22Rv1 (cell line): Measurements from ENCODE around the gene ZBTB42.

Experiments
- ZFX ChIP-seq: fragments of 450-650 bp; IDR thresholded peaks from 2 replicates; pipeline ENCODE4 v1.6.1; 2017; ENCODE audit warnings: antibody characterized with exemption, borderline replicate concordance
- TF ChIP-seq, protein P1 (sequence below): fragments of 450-650 bp; IDR thresholded peaks from 2 replicates; pipeline ENCODE4 v1.5.1; 2017; ENCODE audit warnings: mild to moderate bottlenecking

DNA sequence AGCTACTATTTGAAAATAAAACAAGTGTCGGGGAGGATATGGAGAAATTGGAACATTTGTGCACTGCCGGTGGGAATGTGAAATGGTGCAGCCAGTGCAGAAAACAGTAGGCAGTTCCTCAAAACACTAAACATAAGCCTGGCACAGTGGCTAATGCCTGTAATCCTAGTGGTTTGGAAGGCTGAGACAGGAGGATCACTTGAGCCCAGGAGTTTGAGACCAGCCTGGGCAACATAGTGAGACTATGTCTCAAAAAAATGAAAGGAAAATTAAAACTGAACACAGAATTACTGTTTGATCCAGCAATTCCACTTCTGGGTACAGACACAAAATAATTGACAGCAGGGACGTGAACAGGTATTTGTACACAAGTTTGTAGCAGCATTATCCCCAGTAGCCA is 35.4 kb upstream of the ZBTB42 start:
- TF ChIP-seq, protein P1, sequence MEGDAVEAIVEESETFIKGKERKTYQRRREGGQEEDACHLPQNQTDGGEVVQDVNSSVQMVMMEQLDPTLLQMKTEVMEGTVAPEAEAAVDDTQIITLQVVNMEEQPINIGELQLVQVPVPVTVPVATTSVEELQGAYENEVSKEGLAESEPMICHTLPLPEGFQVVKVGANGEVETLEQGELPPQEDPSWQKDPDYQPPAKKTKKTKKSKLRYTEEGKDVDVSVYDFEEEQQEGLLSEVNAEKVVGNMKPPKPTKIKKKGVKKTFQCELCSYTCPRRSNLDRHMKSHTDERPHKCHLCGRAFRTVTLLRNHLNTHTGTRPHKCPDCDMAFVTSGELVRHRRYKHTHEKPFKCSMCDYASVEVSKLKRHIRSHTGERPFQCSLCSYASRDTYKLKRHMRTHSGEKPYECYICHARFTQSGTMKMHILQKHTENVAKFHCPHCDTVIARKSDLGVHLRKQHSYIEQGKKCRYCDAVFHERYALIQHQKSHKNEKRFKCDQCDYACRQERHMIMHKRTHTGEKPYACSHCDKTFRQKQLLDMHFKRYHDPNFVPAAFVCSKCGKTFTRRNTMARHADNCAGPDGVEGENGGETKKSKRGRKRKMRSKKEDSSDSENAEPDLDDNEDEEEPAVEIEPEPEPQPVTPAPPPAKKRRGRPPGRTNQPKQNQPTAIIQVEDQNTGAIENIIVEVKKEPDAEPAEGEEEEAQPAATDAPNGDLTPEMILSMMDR: no peak
- no peak for TF ChIP-seq ZFX
